ENCODE measurements around the gene ADARB2.

The ADARB2 gene

GRCh38 chr10:1523221-1523620, 214.1 kb downstream of the ADARB2 start:
- peak overlapping the region; percentile 20 for H3K4me2 ChIP-seq
- H3K27ac ChIP-seq: no peak overlapping the region
- no peaks in the 10 kb centered on the region for H3K36me3 ChIP-seq
- H3K4me3 ChIP-seq: no peak overlapping the region
- H3K4me1 ChIP-seq: peaks cover 14% of the 10 kb centered on the region
- TF ChIP-seq Cebpa-rat (IDR thresholded peaks at IDR 0.05): no peak
- no peak overlapping the region for H3K9ac ChIP-seq
- H3K9me3 ChIP-seq: no peaks in the 10 kb centered on the region
- H3K27me3 ChIP-seq: no peaks in the 10 kb centered on the region
- H4K20me1 ChIP-seq: no peaks in the 10 kb centered on the region

GRCh38 chr10:1522237-1522636, 215.1 kb downstream of the ADARB2 start:
- Histone ChIP-seq H3K36me3 (no peaks in the 10 kb centered on the region), H3K4me3 (no peak overlapping the region), H3K4me2 (no peak overlapping the region), H3K27ac (no peak overlapping the region; the same call in 1 of the 2 replicates), H4K20me1 (no peaks in the 10 kb centered on the region), H3K4me1 (peaks cover 14% of the 10 kb centered on the region), H3K27me3 (no peaks in the 10 kb centered on the region), H3K9me3 (no peaks in the 10 kb centered on the region), H3K9ac (no peak overlapping the region)
- no peak for TF ChIP-seq Cebpa-rat (IDR thresholded peaks at IDR 0.05)

- Histone ChIP-seq H3K27me3 (no peaks in the 10 kb centered on the region), H4K20me1 (no peaks in the 10 kb centered on the region), H3K27ac (no peak overlapping the region)
Observed at GRCh38 chr10:1521741-1522140, 215.6 kb downstream of the ADARB2 start.

DNA sequence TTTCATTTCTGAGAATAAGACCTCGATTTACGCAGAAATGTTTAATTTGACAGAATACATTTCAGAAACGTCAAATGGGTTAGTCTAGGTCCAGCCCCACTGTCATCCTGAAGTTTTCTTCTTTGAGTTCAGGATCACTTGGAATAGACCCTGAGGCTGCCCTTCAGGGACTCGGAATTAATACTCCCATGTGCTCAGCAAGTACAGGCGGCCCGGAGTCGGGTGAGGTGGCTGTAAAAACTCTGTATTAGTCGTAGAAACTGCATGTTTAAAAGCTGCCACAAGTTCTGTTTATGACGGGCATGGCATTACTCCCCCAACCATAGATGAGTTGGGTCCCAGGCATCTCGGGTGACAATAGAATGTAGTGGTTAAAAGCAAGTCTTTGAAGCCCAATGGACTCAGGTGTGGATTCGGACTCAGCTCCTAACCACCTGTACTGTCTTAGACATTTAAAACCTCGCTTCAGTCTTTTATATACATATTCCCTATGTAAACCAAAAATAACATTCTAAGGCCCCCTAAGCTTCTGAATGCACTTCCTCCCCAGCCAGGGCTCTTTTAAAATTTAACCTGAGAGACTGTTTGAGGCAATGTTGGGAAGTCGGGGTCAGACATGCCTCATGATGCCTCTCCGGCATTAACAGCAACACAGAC, 216.3 kb downstream of the ADARB2 start:
- TF ChIP-seq Cebpa-rat (IDR thresholded peaks at IDR 0.05): no peak

More at GRCh38 chr10:1521741-1522140, 215.6 kb downstream of the ADARB2 start:
- peaks cover 11% of the 10 kb centered on the region for H3K4me1 ChIP-seq
- no peak overlapping the region for H3K9ac ChIP-seq
- TF ChIP-seq Cebpa-rat (IDR thresholded peaks at IDR 0.05): no peak
- H3K9me3 ChIP-seq: no peaks in the 10 kb centered on the region
- H3K4me3 ChIP-seq: no peak overlapping the region
- H3K4me2 ChIP-seq: no peak overlapping the region
- H3K36me3 ChIP-seq: no peaks in the 10 kb centered on the region

DNA sequence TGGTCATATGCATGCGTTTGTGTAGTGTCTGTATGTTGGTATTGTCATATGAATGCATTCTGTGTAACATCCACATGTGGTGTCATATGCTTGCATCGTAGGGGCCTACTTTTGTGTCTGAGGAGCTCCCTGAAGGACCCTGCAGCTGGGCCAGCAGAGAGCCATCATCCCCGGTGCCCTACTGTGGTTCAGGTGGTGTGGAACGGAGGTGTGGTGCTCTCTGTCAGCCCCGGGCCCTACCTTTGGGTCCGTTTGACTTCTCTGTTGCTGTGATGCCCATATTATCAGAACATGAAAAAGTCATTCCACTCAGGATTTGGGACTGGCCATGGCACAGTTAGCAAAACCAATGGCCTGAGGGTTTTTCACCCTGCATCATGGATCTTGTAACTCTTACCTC, 217.9 kb downstream of the ADARB2 start:
- Histone ChIP-seq H3K9me3 (no peaks in the 10 kb centered on the region), H3K27me3 (no peaks in the 10 kb centered on the region), H3K27ac (no peak overlapping the region), H3K4me3 (no peak overlapping the region), H3K4me2 (no peak overlapping the region), H3K9ac (no peak overlapping the region), H3K4me1 (peaks cover 8% of the 10 kb centered on the region), H4K20me1 (no peaks in the 10 kb centered on the region), H3K36me3 (no peaks in the 10 kb centered on the region)
- TF ChIP-seq Cebpa-rat (IDR thresholded peaks at IDR 0.05): no peak

More for the DNA sequence above, 216.3 kb downstream of the ADARB2 start:
- peaks cover 8% of the 10 kb centered on the region for H3K4me1 ChIP-seq
- H3K27me3 ChIP-seq: no peaks in the 10 kb centered on the region
- H3K4me2 ChIP-seq: no peak overlapping the region
- H3K9ac ChIP-seq: no peak overlapping the region
- no peaks in the 10 kb centered on the region for H4K20me1 ChIP-seq
- no peaks in the 10 kb centered on the region for H3K9me3 ChIP-seq
- no peaks in the 10 kb centered on the region for H3K36me3 ChIP-seq
- no peak overlapping the region for H3K4me3 ChIP-seq
- no peak overlapping the region for H3K27ac ChIP-seq

- H3K36me3 ChIP-seq: no peaks in the 10 kb centered on the region
- H3K9me3 ChIP-seq: peaks cover 2% of the 10 kb centered on the region; the same call in 1 of the 2 replicates
- no peak overlapping the region for H3K27ac ChIP-seq
- H3K4me1 ChIP-seq: no peaks in the 10 kb centered on the region
- H3K9ac ChIP-seq: no peak overlapping the region
- no peaks in the 10 kb centered on the region for H4K20me1 ChIP-seq
- H3K4me3 ChIP-seq: no peak overlapping the region
- no peak overlapping the region for H3K4me2 ChIP-seq
- TF ChIP-seq Cebpa-rat (IDR thresholded peaks at IDR 0.05): no peak
- no peaks in the 10 kb centered on the region for H3K27me3 ChIP-seq
Observed at GRCh38 chr10:1517684-1518083, 219.6 kb downstream of the ADARB2 start.

GRCh38 chr10:1516492-1517165, 220.7 kb downstream of the ADARB2 start:
- no peak for TF ChIP-seq Cebpa-rat (IDR thresholded peaks at IDR 0.05)
- H3K4me1 ChIP-seq: no peaks in the 10 kb centered on the region
- H3K4me3 ChIP-seq: no peak overlapping the region
- peaks cover 4% of the 10 kb centered on the region; the same call in 1 of the 2 replicates for H3K9me3 ChIP-seq
- no peak overlapping the region for H3K9ac ChIP-seq
- no peaks in the 10 kb centered on the region for H3K27me3 ChIP-seq
- no peaks in the 10 kb centered on the region for H4K20me1 ChIP-seq
- H3K4me2 ChIP-seq: no peak overlapping the region
- H3K36me3 ChIP-seq: no peaks in the 10 kb centered on the region
- H3K27ac ChIP-seq: no peak overlapping the region

- Histone ChIP-seq H3K27me3 (no peaks in the 10 kb centered on the region), H3K9ac (no peak overlapping the region), H3K4me3 (no peak overlapping the region), H3K36me3 (no peaks in the 10 kb centered on the region), H3K4me1 (no peaks in the 10 kb centered on the region), H3K27ac (no peak overlapping the region), H3K4me2 (no peak overlapping the region), H4K20me1 (no peaks in the 10 kb centered on the region), H3K9me3 (peaks cover 4% of the 10 kb centered on the region; the same call in 1 of the 2 replicates)
- TF ChIP-seq Cebpa-rat (IDR thresholded peaks at IDR 0.05): no peak
Observed at GRCh38 chr10:1515780-1516491, 221.4 kb downstream of the ADARB2 start.

DNA sequence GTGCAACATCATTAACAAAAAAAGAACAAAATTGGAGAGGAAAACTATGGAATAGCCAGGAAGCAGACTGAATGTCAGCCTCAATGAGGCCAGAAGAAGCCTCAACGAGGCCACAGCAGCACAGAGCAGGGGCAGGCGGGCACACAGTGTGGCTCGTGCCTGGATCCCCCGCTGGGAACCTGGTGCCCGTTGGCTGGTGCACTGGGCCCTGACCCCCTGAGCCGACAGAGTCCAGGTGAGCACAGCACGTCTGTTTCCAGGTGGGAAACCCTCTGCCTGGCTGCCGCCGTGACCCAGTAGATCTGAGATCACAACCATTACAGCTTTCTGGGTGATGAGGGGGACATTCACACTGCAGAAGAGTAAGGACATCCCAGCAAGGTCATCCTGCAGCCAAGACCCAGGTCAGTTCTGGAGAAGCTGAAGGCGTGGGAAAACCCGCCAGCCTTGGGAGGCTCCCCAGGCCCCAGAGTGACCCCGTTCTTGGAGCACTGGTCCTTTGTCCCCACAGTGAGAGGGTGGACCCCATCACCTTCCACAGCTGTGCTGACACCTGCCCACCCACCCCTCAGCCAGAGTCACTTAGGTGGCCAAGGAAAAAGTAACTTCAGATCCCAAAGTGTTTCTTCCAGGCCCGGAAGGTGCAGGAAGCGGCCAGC, 222.1 kb downstream of the ADARB2 start:
- Histone ChIP-seq H3K9me3 (peaks cover 4% of the 10 kb centered on the region; the same call in 1 of the 2 replicates), H3K4me2 (no peak overlapping the region), H3K27ac (no peak overlapping the region), H3K36me3 (no peaks in the 10 kb centered on the region), H3K4me1 (no peaks in the 10 kb centered on the region), H3K27me3 (no peaks in the 10 kb centered on the region), H3K4me3 (no peak overlapping the region), H3K9ac (no peak overlapping the region), H4K20me1 (no peaks in the 10 kb centered on the region)
- no peak for TF ChIP-seq Cebpa-rat (IDR thresholded peaks at IDR 0.05)

Data from BLaER1 (cell line).